OCI-LY3 (cell line): Measurements from ENCODE around the gene KRTAP5-10.
"Not testable (repeated sequence)": the region's sequence is repeated elsewhere in the genome, so short reads cannot be mapped to it uniquely, and the experiment has no call there.

Experiments
- H2AFZ ChIP-seq: fragments of 200-600, 300-600 bp; shearing (Covaris generic); 2 replicates; pipeline ENCODE4 v1.6.0; 2014; ENCODE audit warnings: antibody characterized with exemption, low read depth, low read length
- H3K27ac ChIP-seq: fragments of 200-600, 300-600 bp; sonication (generic); 2 replicates; pipeline ENCODE4 v1.5.1; 2014; ENCODE audit warnings: mild to moderate bottlenecking, low read length, moderate library complexity, mixed read lengths
- H3K27me3 ChIP-seq: fragments of 200-600, 300-600 bp; sonication (generic); 2 replicates; pipeline ENCODE4 v1.6.1; 2014; ENCODE audit warnings: low read depth, low read length, mixed read lengths
- H3K36me3 ChIP-seq: fragments of 200-600, 300-600 bp; sonication (generic); replicated peaks from 2 replicates; pipeline ENCODE3; 2014; ENCODE audit warnings: low read depth, low read length, mixed read lengths
- H3K4me1 ChIP-seq: fragments of 300-600, 200-600 bp; sonication (generic); 2 replicates; pipeline ENCODE4 v1.6.1; 2014; ENCODE audit warnings: low read length, mixed read lengths
- H3K4me2 ChIP-seq: fragments of 200-600, 300-600 bp; sonication (generic); 2 replicates; pipeline ENCODE4 v1.6.1; 2014; ENCODE audit warnings: low read length, mixed read lengths
- H3K4me3 ChIP-seq: fragments of 300-600, 200-600 bp; sonication (generic); 2 replicates; pipeline ENCODE4 v1.5.1; 2014; ENCODE audit warnings: antibody characterized with exemption, mild to moderate bottlenecking, low read length, moderate library complexity
- H3K79me2 ChIP-seq: fragments of 300-600, 200-600 bp; shearing (Covaris generic); 2 replicates; pipeline ENCODE4 v1.6.1; 2014; ENCODE audit warnings: mild to moderate bottlenecking, low read length, mixed read lengths
- H3K9ac ChIP-seq: fragments of 300-600, 200-600 bp; shearing (Covaris generic); 2 replicates; pipeline ENCODE4 v1.6.0; 2014; ENCODE audit warnings: mild to moderate bottlenecking, low read length, moderate library complexity
- H3K9me3 ChIP-seq: fragments of 200-600, 300-600 bp; shearing (Covaris generic); 2 replicates; pipeline ENCODE4 v1.6.1; 2014; ENCODE audit warnings: low read length, mixed read lengths; ENCODE audit not compliant: insufficient read depth
- H4K20me1 ChIP-seq: fragments of 200-600, 300-600 bp; sonication (generic); 2 replicates; pipeline ENCODE4 v1.6.1; 2016; ENCODE audit warnings: low read length, mixed read lengths; ENCODE audit not compliant: insufficient read depth
- EZH2phosphoT487 ChIP-seq: fragments of 200-600 bp; shearing (Covaris generic); IDR thresholded peaks from 2 replicates; pipeline ENCODE4 v1.6.1; 2018; ENCODE audit warnings: antibody characterized with exemption, mixed run types, low read depth
- TF ChIP-seq, protein P1 (sequence below): fragments of 200-600, 300-600 bp; sonication (generic); IDR thresholded peaks from 2 replicates; pipeline ENCODE4 v1.5.1; 2014; ENCODE audit warnings: antibody characterized with exemption, low read length, low read depth

The KRTAP5-10 gene

DNA sequence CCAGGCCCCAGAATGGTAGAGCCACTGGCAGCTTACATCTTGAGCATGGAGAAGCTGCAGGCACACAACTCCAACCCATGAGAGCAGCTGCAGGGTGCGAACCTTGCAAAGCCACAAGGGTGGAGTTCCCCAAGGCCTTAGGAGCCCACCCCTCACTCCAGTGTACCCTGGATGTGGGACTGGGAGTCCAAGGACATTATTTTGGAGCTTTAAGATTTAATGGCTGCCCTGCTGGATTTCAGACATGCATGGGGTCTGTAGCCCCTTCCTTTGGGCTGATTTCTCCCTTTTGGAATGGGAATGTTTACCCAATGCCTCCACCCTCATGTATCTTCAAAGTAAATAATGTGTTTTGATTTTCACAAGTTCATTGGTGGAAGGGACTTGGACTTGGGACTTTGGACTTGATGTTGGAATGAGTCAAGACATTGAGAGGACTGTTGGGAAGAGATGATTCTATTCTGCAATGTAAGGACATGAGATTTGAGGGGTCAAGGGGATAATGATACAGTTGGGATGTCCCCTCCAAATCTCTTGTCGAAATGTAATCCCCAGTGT is 39.3 kb upstream of the KRTAP5-10 start:
- Histone ChIP-seq H4K20me1 (no peaks in the 10 kb centered on the region), H3K36me3 (no peaks in the 10 kb centered on the region), H3K27ac (no peak overlapping the region), H3K9ac (no peak overlapping the region), H3K4me2 (no peak overlapping the region), H3K27me3 (no peaks in the 10 kb centered on the region), H3K4me3 (no peak overlapping the region), H2AFZ (no peak overlapping the region), H3K4me1 (no peaks in the 10 kb centered on the region), H3K9me3 (no peaks in the 10 kb centered on the region), H3K79me2 (no peaks in the 10 kb centered on the region)
- TF ChIP-seq, protein P1, sequence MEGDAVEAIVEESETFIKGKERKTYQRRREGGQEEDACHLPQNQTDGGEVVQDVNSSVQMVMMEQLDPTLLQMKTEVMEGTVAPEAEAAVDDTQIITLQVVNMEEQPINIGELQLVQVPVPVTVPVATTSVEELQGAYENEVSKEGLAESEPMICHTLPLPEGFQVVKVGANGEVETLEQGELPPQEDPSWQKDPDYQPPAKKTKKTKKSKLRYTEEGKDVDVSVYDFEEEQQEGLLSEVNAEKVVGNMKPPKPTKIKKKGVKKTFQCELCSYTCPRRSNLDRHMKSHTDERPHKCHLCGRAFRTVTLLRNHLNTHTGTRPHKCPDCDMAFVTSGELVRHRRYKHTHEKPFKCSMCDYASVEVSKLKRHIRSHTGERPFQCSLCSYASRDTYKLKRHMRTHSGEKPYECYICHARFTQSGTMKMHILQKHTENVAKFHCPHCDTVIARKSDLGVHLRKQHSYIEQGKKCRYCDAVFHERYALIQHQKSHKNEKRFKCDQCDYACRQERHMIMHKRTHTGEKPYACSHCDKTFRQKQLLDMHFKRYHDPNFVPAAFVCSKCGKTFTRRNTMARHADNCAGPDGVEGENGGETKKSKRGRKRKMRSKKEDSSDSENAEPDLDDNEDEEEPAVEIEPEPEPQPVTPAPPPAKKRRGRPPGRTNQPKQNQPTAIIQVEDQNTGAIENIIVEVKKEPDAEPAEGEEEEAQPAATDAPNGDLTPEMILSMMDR: no peak
- TF ChIP-seq EZH2phosphoT487: no peak

DNA sequence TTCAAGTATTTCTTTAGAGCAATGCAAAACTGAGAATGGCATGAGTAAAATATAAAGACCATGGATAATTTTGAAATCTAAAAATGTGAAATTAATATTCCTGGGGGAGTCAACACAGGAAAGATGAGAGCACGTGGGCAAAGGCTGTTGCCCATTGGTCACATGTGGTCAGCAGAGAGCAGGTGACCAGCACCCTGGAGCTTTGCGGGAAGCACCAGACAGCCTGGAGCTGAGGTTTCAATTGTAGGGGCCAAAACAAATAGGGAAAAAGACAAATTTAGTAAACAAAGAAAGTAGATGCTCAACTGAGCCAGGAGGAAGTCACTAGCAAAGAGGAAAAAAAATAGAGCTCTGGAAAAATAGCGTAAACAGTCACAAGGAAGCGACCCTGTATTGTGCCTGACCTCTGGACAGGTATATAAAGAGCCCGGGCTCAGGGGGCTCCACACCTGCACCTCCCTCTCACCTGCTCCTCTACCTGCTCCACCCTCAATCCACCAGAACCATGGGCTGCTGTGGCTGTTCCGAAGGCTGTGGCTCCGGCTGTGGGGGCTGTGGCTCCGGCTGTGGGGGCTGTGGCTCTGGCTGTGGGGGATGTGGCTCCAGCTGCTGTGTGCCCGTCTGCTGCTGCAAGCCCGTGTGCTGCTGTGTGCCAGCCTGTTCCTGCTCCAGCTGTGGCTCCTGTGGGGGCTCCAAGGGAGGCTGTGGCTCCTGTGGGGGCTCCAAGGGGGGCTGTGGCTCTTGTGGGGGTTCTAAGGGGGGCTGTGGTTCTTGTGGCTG is 38.4 kb upstream of the KRTAP5-10 start, which contains the start of gene KRTAP5-7:
Gene KRTAP5-7, plus strand, starts transcription at position 472 of the 780 bp plus-strand sequence. Its CDS starts 34 bp downstream, at position 506.
- not testable (repeated sequence) for H3K4me3 ChIP-seq, H3K36me3 ChIP-seq, H4K20me1 ChIP-seq, H3K9ac ChIP-seq, H2AFZ ChIP-seq, H3K4me1 ChIP-seq, H3K79me2 ChIP-seq, H3K9me3 ChIP-seq, H3K27ac ChIP-seq, H3K4me2 ChIP-seq, H3K27me3 ChIP-seq

DNA sequence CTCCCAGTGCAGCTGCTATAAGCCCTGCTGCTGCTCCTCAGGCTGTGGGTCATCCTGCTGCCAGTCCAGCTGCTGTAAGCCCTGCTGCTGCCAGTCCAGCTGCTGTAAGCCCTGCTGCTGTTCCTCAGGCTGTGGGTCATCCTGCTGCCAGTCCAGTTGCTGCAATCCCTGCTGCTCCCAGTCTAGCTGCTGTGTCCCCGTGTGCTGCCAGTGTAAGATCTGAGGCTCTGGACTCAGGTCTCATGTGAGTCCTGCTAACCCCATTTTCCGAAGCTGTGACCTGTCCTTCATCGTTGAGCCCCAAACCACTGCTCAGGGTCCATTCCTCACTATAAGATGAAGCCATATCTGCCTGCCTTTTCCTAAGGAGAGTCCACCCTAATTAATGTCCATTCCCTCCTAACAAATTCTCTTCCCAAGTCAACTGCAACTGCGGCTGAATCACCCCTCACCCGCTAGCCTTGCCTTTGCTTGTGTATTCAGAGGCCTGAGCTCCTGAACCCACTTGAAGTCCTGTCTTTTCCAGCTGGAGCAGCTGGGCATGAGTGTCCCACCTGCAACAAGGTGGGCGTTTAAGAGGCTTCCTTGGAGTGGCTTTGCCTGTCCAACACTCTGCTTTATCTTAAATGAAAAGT is 37.7 kb upstream of the KRTAP5-10 start:
- H3K4me1 ChIP-seq: no peaks in the 10 kb centered on the region

GRCh38 chr11:71530602-71531001 is 34.8 kb upstream of the KRTAP5-10 start:
- H3K27ac ChIP-seq: no peak overlapping the region
- no peaks in the 10 kb centered on the region for H4K20me1 ChIP-seq
- H3K4me2 ChIP-seq: no peak overlapping the region
- no peak overlapping the region for H3K4me3 ChIP-seq
- H3K79me2 ChIP-seq: no peaks in the 10 kb centered on the region
- no peaks in the 10 kb centered on the region for H3K9me3 ChIP-seq
- H2AFZ ChIP-seq: no peak overlapping the region
- no peaks in the 10 kb centered on the region for H3K27me3 ChIP-seq
- H3K36me3 ChIP-seq: no peaks in the 10 kb centered on the region
- H3K9ac ChIP-seq: no peak overlapping the region
- no peaks in the 10 kb centered on the region for H3K4me1 ChIP-seq
- no peak for TF ChIP-seq EZH2phosphoT487
- TF ChIP-seq, protein P1: no peak

More for the DNA sequence above, 37.7 kb upstream of the KRTAP5-10 start:
- no peaks in the 10 kb centered on the region for H4K20me1 ChIP-seq
- H3K27ac ChIP-seq: no peak overlapping the region
- TF ChIP-seq EZH2phosphoT487: no peak
- TF ChIP-seq, protein P1: no peak
- no peak overlapping the region for H2AFZ ChIP-seq
- H3K9me3 ChIP-seq: no peaks in the 10 kb centered on the region
- H3K4me2 ChIP-seq: no peak overlapping the region
- no peak overlapping the region for H3K9ac ChIP-seq
- no peak overlapping the region for H3K4me3 ChIP-seq
- no peaks in the 10 kb centered on the region for H3K36me3 ChIP-seq
- no peaks in the 10 kb centered on the region for H3K79me2 ChIP-seq
- no peaks in the 10 kb centered on the region for H3K27me3 ChIP-seq
